Heart right ventricle (tissue), 16 donors: Measurements from ENCODE around the gene ECSCR. TPM values are rescaled to one million over a fixed set of nuclear protein-coding genes. Genes with fewer than 3 reads are reported as not detected.
A peak's percentile ranks its signal among the peaks of the same experiment; 100 is the strongest.
"Not testable (repeated sequence)": the region's sequence is repeated elsewhere in the genome, so short reads cannot be mapped to it uniquely, and the experiment has no call there.

Source experiments
- ATAC-seq, 8 donors: fragments of 200-7000 bp; cut with Tn5 transposase; one replicate each; pipeline ENCODE4 v1.9.1; 2020; ENCODE audit warnings: mild to moderate bottlenecking in 8 of 8, moderate library complexity in 8 of 8, moderate number of reproducible peaks in 1 of 8
- DNase-seq, 2 donors: peaks; one replicate each; pipeline ENCODE4 v3.0.0-alpha.2; 2020
- H3K27ac ChIP-seq, 10 donors: fragments of 200-600 bp; sonication (generic) in 2 of 10; one replicate each; pipeline versions ENCODE4 v1.5.0 to v1.8.0; 2020 to 2022; ENCODE audit warnings: mild to moderate bottlenecking in 3 of 10
- H3K27me3 ChIP-seq, 7 donors: fragments of 200-600 bp; one replicate each; pipeline ENCODE4 v1.8.0; 2021 to 2022; ENCODE audit warnings: mild to moderate bottlenecking in 2 of 7
- H3K36me3 ChIP-seq, 9 donors: fragments of 200-600 bp; sonication (generic) in 1 of 9; one replicate each; pipeline versions ENCODE4 v1.5.0 to v1.8.0; 2020 to 2022; ENCODE audit warnings: mild to moderate bottlenecking in 2 of 9
- H3K4me1 ChIP-seq, 9 donors: fragments of 200-600 bp; sonication (generic) in 1 of 9; one replicate each; pipeline versions ENCODE4 v1.5.0 to v1.8.0; 2020 to 2022; ENCODE audit warnings: mild to moderate bottlenecking in 4 of 9
- H3K4me3 ChIP-seq, 10 donors: fragments of 200-600 bp; sonication (generic) in 2 of 10; one replicate each; pipeline versions ENCODE4 v1.5.0 to v1.8.0; 2020 to 2022; ENCODE audit warnings: mild to moderate bottlenecking in 7 of 10, moderate library complexity in 2 of 10
- H3K9me3 ChIP-seq, 11 donors: fragments of 200-600 bp in 10 of 11; sonication (generic) in 2 of 11; one replicate each; pipeline versions ENCODE4 v1.5.0 to v1.8.0; 2013 to 2022; ENCODE audit warnings: mild to moderate bottlenecking in 2 of 11, control low read depth in 1 of 11, moderate library complexity in 1 of 11
- WGBS, 2 donors: extraction: QIAGEN DNeasy Blood & Tissue Kit; methylation state at CpG; one replicate each; pipeline ENCODE4 v1.1.7; 2013; ENCODE audit warnings: inconsistent platforms in 1 of 2; 5-methylcytosine and 5-hydroxymethylcytosine counted together
- intact Hi-C, 10 donors: fragments of 100-400 bp; cut with DNase I; formaldehyde crosslinking; loops; one replicate each; pipeline versions ENCODE4 v1.11.1 to v1.14.2; 2022
- polyA plus RNA-seq, 2 donors: library from polyadenylated mRNA; stranded (reverse); fragments of 200-250 nt; gene quantifications; one replicate each; pipeline ENCODE4 v1.2.3, GENCODE V29; 2013
- total RNA-seq, 10 donors: library from RNA; stranded (reverse); fragmentation: NEBNext Ultra II Directional in 3 of 10; extraction: Animal tissue kit (Norgen Biotek cat#: 25700) in 3 of 10; gene quantifications; one replicate each; pipeline versions ENCODE4 v1.2.1 to v1.2.4, GENCODE V29; 2021 to 2023
- TF ChIP-seq, protein P1 (sequence below), 9 donors: fragments of 200-600 bp; sonication (generic) in 2 of 9; IDR thresholded peaks; one replicate each; pipeline versions ENCODE4 v1.5.0 to v1.8.0; 2021 to 2022; ENCODE audit warnings: antibody characterized with exemption in 9 of 9, mild to moderate bottlenecking in 5 of 9, moderate library complexity in 1 of 9
- donor health status: Arrhythmogenic right ventricular cardiomyopathy.
- donor health status: ischemic (EF 13 %, LVEDD 7.1; RV severe dilation, severe dysfunction).
- donor health status: healthy with polysubstance abuse.
- donor health status: DM: no; HTN: yes; CAD: no.
- donor health status: DM: no; HTN: no; CAD: no.
- donor health status: ischemic (EF 25% LVEDD 6.9; RV normal size, moderate dysfunction).
- donor health status: ischemic (EF 25% LVEDD 5.7; RV mildly dilated, moderate dysfunction).
- donor health status: healthy.
- donor health status: DM: yes; HTN: yes; CAD: no.
- donor health status: Ischemic cardiomyopathy.
- donor health status: ischemic (EF 35%, LVEDD 5.7; RV mildly dilated, moderate dysfunction).
- donor health status: nonischemic (EF 11% LVEDD 7.7; RV severe dilation, severe dysfunction).
- donor health status: DM: yes; HTN: yes; CAD: no.
- donor health status: PGD.
- donor health status: ischemic (EF 29% LVEDD 5.4; RV normal size, mild dysfunction).
- donor health status: nonischemic (EF 23%, LVEDD 6.1; RV moderate dilation, normal function).

Gene ECSCR
- total and polyA plus RNA-seq, 12 donors = 11.0 to 64.2 (median 19.2) TPM

DNA sequence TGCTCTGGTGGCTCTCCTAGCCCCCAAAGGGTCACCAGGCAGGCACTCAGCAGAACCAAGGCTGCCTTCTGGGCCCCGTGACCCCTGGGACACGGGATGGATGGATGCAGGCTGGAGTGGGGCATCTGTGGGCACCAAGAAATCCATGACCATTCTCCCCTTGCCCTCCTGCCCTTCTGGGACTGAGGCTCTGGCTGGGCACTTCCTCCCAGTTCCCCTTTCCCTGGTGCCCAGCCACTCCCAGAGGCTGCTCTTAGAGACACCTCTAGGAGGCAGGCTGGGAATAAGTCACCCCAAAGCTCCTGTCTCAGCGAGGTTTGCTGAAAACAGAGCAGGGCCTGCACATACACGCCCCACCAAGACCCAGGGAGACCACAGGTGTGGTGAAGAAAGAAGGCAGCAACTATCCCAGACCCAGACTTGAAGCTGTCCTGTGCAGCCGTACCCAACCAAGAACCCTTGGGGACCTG is 19.1 kb upstream of the ECSCR start:
- H3K4me3 ChIP-seq = peak overlapping the region; percentile 42 to 71 (median 60)
- peak; percentile 35 to 73 (median 62) for ATAC-seq
- DNase-seq = peak; percentile 31 to 38
- H3K9me3 ChIP-seq = no peaks in the 10 kb centered on the region
- TF ChIP-seq, protein P1, sequence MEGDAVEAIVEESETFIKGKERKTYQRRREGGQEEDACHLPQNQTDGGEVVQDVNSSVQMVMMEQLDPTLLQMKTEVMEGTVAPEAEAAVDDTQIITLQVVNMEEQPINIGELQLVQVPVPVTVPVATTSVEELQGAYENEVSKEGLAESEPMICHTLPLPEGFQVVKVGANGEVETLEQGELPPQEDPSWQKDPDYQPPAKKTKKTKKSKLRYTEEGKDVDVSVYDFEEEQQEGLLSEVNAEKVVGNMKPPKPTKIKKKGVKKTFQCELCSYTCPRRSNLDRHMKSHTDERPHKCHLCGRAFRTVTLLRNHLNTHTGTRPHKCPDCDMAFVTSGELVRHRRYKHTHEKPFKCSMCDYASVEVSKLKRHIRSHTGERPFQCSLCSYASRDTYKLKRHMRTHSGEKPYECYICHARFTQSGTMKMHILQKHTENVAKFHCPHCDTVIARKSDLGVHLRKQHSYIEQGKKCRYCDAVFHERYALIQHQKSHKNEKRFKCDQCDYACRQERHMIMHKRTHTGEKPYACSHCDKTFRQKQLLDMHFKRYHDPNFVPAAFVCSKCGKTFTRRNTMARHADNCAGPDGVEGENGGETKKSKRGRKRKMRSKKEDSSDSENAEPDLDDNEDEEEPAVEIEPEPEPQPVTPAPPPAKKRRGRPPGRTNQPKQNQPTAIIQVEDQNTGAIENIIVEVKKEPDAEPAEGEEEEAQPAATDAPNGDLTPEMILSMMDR (IDR thresholded peaks at IDR 0.05) = peak in 5 of 9 donors; percentile 24 to 55 (median 47)
- no peaks in the 10 kb centered on the region for H3K27me3 ChIP-seq
- WGBS, 2 donors = 20 to 26% methylated on average over 5 of the region's 5 CpGs
- intact Hi-C loops = loop anchor here in 2 of 10 donors (5.0 kb wide), 2 partner anchors 36 to 44 kb away; partner anchors contain the start of gene DNAJC18 (in 1 of the 2)
- H3K4me1 ChIP-seq = peaks cover 16 to 77% (median 56%) of the 10 kb centered on the region in 9 donors
- peak overlapping the region; percentile 89 to 97 (median 96) for H3K27ac ChIP-seq
- H3K36me3 ChIP-seq = peaks cover 0 to 43% (median 33%) of the 10 kb centered on the region in 9 donors

DNA sequence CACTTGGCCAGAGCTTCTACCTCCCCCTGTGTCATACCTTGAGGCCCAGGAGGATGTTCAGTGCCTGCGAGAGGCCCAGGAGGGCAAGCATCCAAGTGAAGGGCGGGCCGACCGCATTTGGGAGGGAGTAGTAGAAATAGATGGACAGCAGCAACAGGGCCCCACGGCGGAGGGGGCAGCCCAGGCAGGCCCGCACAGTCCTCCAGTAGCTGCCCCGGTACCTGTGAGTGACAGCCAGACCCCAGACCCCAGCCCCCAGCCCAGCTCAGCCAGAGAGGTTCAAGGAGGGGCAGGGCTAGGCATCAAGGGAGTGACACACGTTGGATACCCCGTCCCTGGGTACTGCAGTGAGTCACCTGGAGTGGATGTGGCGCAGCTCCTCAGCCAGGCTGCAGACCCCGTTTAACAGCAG is 18.6 kb upstream of the ECSCR start:
- 22 to 32% methylated on average over 12 of the region's 12 CpGs for WGBS, 2 donors
- Histone ChIP-seq H3K4me3 (peak overlapping the region; percentile 42 to 71 (median 60)), H3K36me3 (peaks cover 0 to 48% (median 34%) of the 10 kb centered on the region in 9 donors), H3K4me1 (peaks cover 16 to 79% (median 56%) of the 10 kb centered on the region in 9 donors), H3K9me3 (no peaks in the 10 kb centered on the region), H3K27ac (peak overlapping the region; percentile 89 to 97 (median 96)), H3K27me3 (no peaks in the 10 kb centered on the region)
- DNase-seq = peak in 1 of 2 donors; percentile 49
- TF ChIP-seq, protein P1 (IDR thresholded peaks at IDR 0.05) = no peak
- ATAC-seq = peak; percentile 4 to 60 (median 44)
- intact Hi-C loops = loop anchor here in 2 of 10 donors (5.0 kb wide), 2 partner anchors 36 to 44 kb away; partner anchors contain the start of gene DNAJC18 (in 1 of the 2)

DNA sequence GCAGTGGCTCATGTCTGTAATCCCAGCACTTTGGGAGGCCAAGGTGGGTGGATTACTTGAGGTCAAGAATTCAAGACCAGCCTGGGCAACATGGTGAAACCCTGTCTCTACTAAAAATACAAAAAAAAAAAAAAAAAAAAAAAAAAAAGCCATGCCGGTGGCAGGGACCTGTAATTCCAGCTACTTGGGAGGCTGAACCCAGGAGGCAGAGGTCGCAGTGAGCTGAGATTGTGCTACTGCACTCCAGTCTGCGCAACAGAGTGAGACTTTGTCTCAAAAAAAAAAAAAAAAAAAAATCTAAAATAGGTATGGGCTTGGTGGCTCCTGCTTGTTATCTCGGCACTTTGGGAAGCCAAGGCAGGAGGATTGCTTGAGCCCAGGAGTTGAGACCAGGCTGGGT is 17.2 kb upstream of the ECSCR start:
- not testable (repeated sequence) for H3K9me3 ChIP-seq, DNase-seq, H3K4me3 ChIP-seq, H3K27me3 ChIP-seq, ATAC-seq
- intact Hi-C loops = loop anchor here in 2 of 10 donors (5.0 kb wide), 2 partner anchors 38 to 42 kb away; partner anchors contain the start of gene DNAJC18 (in 1 of the 2)
- Histone ChIP-seq H3K27ac (peak overlapping the region in 1 of 10 donors; percentile 95), H3K36me3 (peaks cover 0 to 61% (median 38%) of the 10 kb centered on the region in 9 donors), H3K4me1 (peaks cover 19 to 86% (median 60%) of the 10 kb centered on the region in 9 donors)
- WGBS, 2 donors = 97 to 98% methylated on average over 4 of the region's 4 CpGs

DNA sequence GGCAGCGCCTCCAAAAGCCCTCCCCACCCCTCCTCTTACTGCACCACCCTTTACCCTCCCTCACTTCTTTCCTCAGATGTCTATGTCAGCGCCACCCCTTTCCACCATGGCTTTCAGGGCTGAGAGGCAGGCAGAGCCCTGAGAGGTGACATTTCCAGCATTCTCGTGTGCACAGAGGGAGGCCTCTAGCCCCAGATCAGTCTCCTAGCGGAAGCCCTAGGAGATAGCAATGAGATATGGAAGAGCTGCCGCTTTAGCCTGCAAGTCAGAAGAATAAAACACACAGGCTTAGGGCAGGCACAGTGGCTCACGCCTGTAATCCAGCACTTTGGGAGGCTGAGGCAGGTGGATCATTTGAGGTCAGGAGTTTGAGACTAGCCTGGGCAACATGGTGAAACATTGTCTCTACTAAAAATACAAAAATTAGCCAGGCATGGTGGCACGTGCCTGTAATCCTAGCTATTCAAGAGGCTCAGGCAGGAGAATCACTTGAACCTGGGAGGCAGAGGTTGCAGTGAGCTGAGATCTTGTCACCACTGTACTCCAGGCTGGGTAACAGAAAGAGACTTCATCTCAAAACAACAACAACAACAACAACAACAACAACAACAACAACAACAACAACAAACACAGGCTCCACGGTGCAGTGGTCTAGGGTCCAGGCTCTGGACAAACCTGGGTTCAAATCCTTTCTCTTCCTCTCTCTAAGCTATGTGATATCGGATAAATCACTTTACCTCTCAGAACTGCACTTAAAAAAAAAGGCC is 16.3 kb upstream of the ECSCR start:
- H3K4me3 ChIP-seq, intact Hi-C loops, ATAC-seq, H3K9me3 ChIP-seq, H3K27me3 ChIP-seq, DNase-seq: not testable (repeated sequence)
- H3K36me3 ChIP-seq = peaks cover 0 to 63% (median 38%) of the 10 kb centered on the region in 9 donors
- H3K27ac ChIP-seq = peak overlapping the region in 4 of 10 donors; percentile 10 to 95 (median 20)
- WGBS, 2 donors = 57 to 67% methylated on average over 9 of the region's 9 CpGs
- peaks cover 19 to 86% (median 59%) of the 10 kb centered on the region in 9 donors for H3K4me1 ChIP-seq

DNA sequence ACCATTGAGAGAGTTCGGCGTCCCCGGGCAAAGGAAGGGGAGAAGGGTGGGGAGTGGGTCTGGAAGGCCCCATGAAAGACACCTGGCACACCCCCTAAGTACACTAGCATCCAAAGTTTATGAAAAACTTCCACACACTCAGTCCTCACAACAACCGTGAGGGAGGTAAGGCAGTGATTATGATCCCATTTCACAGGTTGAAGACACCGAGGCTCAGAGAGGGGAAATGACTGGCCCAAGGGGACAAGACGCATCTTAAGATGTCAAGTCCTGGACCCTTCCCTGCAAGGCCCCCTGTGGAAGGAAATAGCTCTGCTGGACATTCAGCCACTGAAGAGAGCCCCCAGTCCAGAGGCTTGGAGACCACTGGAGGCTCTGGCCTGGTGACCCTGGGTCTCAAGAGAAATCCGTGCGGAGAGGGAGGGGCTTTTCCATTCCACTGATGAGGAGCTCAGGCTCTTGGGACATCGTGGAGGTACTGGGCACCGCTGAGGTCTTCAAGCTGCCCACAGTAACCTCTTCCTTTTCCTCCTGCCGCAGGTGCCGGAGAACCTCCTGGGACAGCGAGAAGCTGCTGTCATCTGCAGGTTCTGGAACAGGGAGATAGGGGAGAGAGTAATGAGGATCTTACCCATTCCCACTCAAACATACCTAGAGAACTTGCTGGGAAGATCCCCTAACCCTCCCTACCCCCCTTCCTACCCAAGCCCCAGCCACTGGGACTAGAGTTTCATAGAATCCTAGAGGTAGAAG is 13.5 kb upstream of the ECSCR start:
- Histone ChIP-seq H3K9me3 (no peaks in the 10 kb centered on the region), H3K27me3 (no peaks in the 10 kb centered on the region), H3K36me3 (peaks cover 0 to 63% (median 38%) of the 10 kb centered on the region in 9 donors), H3K4me1 (peaks cover 8 to 75% (median 49%) of the 10 kb centered on the region in 9 donors), H3K27ac (peak overlapping the region in 4 of 10 donors; percentile 22 to 84 (median 47)), H3K4me3 (no peak overlapping the region)
- no peak for DNase-seq
- TF ChIP-seq, protein P1 (IDR thresholded peaks at IDR 0.05) = no peak
- intact Hi-C loops = no loop called here
- 84 to 92% methylated on average over 13 of the region's 13 CpGs for WGBS, 2 donors
- ATAC-seq = peak in 1 of 8 donors; percentile 2
